Femur (tissue), 1 donor: ENCODE data around the gene THYN1.

Source experiments
- DNase-seq: peaks from one replicate; pipeline ENCODE4 v3.0.0-alpha.2; 2017

The THYN1 gene

DNA sequence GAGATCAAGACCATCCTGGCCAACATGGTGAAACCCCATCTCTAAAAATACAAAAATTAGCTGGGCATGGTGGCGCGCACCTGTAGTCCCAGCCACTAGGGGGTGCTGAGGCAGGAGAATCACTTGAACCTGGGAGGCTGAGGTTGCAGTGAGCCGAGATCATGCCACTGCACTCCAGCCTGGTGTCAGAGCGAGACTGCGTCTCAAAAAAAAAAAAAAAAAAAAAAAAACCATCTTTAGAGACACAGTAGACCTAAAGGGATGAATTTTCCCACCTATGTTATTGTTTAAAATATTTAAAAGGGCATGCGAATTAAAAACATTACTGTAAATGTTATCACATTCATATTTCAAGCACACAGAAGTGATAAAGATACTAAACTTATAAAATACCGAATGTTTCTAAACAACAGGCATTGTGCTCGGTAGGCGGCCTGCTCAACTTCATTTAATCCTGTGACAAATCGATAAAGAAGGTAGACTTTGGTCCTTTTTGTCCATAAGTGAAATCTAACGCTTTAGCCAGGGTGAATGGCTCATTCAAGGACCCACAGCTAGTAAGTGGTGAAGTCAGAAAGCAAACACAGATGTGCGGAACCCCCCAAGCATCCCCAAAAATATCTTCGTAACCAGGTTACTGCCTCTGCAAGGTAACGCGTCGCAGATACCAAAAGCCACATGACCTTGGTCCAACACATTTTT, 45.5 kb downstream of the THYN1 start:
- DNase-seq: no peak

DNA sequence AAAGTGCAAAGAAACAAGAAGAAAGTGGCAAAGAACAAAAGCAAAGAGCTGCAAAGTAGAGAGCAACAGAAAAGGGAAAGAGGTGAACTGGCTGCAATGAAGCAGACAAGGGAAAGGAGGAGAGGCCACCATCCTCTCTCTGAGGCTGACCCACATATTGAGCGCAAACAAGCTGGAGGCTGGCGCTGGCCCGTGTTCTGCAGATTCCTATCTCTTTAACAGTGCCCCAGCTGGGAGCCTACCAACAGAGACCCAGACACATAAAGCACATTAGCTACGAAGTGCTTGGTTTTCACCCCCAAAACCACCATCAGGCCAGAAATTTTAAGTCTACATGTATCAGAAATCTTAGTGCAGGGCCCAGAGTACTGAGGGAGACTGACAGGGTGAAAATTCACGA, 47.0 kb downstream of the THYN1 start:
- DNase-seq: no peak

GRCh38 chr11:134205729-134206128, 47.4 kb downstream of the THYN1 start:
- no peak for DNase-seq

DNA sequence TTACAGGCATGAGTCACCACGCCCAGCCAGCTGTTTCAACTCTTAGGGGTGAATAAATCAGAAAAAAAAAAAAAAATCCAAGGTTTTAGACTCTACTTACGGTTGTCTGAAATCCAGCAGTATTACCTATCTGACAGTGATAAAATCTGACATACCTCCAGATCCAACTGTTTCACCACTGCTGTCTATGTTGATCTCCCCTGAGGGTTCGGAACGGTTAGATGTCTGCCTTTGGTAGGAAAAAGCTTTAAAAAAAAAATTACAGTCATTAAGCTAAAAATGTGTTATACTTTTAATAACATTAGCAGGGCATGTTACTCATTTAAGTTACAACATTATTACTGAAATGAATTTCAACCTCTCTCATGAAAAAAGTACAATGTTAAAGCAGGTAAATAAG, 50.5 kb downstream of the THYN1 start:
- DNase-seq: no peak

DNA sequence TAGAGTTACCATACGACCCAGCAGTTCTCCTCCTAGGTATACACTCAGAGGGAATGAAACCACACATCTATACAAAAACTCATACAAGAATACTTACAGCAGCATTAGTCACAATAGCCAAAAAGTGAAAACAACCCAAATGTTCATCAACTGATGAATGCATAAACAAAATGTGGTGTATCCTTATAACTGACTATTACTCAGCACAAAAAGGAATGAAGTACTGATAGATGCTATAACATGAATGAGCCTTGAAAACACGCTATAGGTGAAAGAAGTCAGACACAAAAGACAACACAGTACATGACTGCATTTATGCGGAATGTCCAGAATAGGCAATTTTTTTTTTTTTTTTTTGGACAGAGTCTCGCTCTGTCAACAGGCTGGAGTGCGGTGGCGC, 52.5 kb downstream of the THYN1 start:
- no peak for DNase-seq

- no peak for DNase-seq
These were observed 53.6 kb downstream of the THYN1 start for GRCh38 chr11:134199531-134199930.
